Measurements from ENCODE around the gene ZFYVE28.
"Not testable (repeated sequence)": the region's sequence is repeated elsewhere in the genome, so short reads cannot be mapped to it uniquely, and the experiment has no call there.

The ZFYVE28 gene

DNA sequence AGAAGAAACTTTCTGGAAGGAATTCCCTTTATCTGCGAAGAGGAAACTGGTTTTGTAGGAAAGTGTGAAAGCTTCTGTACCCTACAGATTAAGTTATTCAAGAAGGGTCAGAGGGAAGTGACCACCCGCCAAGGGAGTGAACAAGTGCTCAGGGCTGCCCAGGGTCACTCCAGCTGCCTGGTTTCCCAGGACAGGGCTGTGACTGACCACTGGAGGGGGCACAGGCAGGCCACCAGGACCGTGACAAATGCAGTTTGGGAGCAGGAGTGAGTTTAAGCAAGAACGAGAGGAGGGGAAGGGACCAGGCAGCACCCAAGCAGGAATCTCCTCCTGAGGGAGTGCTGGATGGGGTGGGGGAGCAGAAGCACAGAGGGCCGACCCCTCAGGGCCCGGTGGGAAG, 34.2 kb downstream of the ZFYVE28 start:
- no peak overlapping the region for H3K4me3 ChIP-seq (ENCODE audit: insufficient read depth, low read length, poor library complexity, severe bottlenecking)
- no peaks in the 10 kb centered on the region for H3K9me2 ChIP-seq (replicated peaks; ENCODE audit: insufficient read depth, low read length)
- no peaks in the 10 kb centered on the region for H3K36me3 ChIP-seq (ENCODE audit: low read length)
- H3K9ac ChIP-seq (ENCODE audit: low read length): no peak overlapping the region
- H3K79me2 ChIP-seq (ENCODE audit: insufficient read depth, low read length): no peaks in the 10 kb centered on the region
- H4K20me1 ChIP-seq (ENCODE audit: low read depth, low read length): no peaks in the 10 kb centered on the region
- H3K9me3 ChIP-seq (ENCODE audit: insufficient read depth, low read length): no peaks in the 10 kb centered on the region
- TF ChIP-seq, protein P1, sequence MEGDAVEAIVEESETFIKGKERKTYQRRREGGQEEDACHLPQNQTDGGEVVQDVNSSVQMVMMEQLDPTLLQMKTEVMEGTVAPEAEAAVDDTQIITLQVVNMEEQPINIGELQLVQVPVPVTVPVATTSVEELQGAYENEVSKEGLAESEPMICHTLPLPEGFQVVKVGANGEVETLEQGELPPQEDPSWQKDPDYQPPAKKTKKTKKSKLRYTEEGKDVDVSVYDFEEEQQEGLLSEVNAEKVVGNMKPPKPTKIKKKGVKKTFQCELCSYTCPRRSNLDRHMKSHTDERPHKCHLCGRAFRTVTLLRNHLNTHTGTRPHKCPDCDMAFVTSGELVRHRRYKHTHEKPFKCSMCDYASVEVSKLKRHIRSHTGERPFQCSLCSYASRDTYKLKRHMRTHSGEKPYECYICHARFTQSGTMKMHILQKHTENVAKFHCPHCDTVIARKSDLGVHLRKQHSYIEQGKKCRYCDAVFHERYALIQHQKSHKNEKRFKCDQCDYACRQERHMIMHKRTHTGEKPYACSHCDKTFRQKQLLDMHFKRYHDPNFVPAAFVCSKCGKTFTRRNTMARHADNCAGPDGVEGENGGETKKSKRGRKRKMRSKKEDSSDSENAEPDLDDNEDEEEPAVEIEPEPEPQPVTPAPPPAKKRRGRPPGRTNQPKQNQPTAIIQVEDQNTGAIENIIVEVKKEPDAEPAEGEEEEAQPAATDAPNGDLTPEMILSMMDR (IDR thresholded peaks at IDR 0.05; ENCODE audit: insufficient read depth, low read length, poor library complexity, severe bottlenecking): no peak
- TF ChIP-seq EZH2phosphoT487 (conservative IDR thresholded peaks at IDR 0.05; ENCODE audit: low read length): no peak
- H3K4me2 ChIP-seq (ENCODE audit: low read depth, low read length, poor library complexity, severe bottlenecking): no peak overlapping the region
- no peaks in the 10 kb centered on the region for H3K27me3 ChIP-seq (ENCODE audit: low read length)
- no peaks in the 10 kb centered on the region for H3F3A ChIP-seq (ENCODE audit: insufficient read depth)
- H3K27ac ChIP-seq (ENCODE audit: low read depth, low read length): no peak overlapping the region
- no peak overlapping the region for H2AFZ ChIP-seq (ENCODE audit: low read depth, low read length, severe bottlenecking)

DNA sequence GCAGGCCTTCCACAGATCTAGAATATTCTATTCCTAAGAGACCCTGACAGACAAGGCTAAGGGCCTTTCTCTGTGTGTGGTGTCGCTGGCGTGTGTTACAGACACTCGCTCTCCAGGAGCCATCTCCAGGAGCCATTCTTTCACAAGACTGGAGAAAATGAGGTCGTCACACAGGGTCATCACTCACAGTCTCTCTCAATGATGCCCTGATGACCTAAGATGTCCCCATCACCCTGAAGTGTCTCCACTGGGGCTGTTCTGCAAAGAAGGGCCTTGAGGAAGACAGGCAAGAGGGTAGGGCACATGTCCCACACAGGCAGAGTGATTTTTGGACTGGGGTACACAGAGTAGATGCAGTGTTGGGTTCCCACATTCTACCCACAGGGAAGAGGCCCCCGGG, 34.7 kb downstream of the ZFYVE28 start:
- Histone ChIP-seq H3K9ac (ENCODE audit: low read length) (no peak overlapping the region), H3K27ac (ENCODE audit: low read depth, low read length) (no peak overlapping the region), H3F3A (ENCODE audit: insufficient read depth) (no peaks in the 10 kb centered on the region), H3K36me3 (ENCODE audit: low read length) (no peaks in the 10 kb centered on the region), H3K9me3 (ENCODE audit: insufficient read depth, low read length) (no peaks in the 10 kb centered on the region), H3K4me3 (ENCODE audit: insufficient read depth, low read length, poor library complexity, severe bottlenecking) (no peak overlapping the region), H3K4me2 (ENCODE audit: low read depth, low read length, poor library complexity, severe bottlenecking) (no peak overlapping the region), H3K27me3 (ENCODE audit: low read length) (no peaks in the 10 kb centered on the region), H3K79me2 (ENCODE audit: insufficient read depth, low read length) (no peaks in the 10 kb centered on the region), H3K9me2 (replicated peaks; ENCODE audit: insufficient read depth, low read length) (no peaks in the 10 kb centered on the region), H4K20me1 (ENCODE audit: low read depth, low read length) (no peaks in the 10 kb centered on the region), H2AFZ (ENCODE audit: low read depth, low read length, severe bottlenecking) (no peak overlapping the region)
- TF ChIP-seq, protein P1 (IDR thresholded peaks at IDR 0.05; ENCODE audit: insufficient read depth, low read length, poor library complexity, severe bottlenecking): no peak
- TF ChIP-seq EZH2phosphoT487 (conservative IDR thresholded peaks at IDR 0.05; ENCODE audit: low read length): no peak

DNA sequence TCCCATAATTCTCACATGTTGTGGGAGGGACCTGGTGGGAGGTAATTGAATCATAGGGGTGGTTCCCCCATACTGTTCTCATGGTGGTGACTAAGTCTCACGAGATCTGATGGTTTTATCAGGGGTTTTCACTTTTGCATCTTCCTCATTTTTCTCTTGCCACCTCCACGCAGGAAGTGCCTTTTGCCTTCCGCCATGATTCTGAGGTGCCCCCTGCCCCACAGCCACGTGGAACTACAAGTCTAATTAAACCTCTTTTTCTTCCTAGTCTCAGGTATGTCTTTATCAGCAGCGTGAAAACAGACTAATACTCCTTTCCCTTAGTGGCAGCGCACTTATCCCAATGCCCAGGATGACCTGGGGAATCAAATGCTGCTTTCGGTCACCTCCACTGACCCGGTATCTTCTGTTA, 35.2 kb downstream of the ZFYVE28 start:
- not testable (repeated sequence) for H3K9me3 ChIP-seq (ENCODE audit: insufficient read depth, low read length); H3F3A ChIP-seq (ENCODE audit: insufficient read depth); H3K27me3 ChIP-seq (ENCODE audit: low read length); H3K9me2 ChIP-seq (replicated peaks; ENCODE audit: insufficient read depth, low read length); H3K79me2 ChIP-seq (ENCODE audit: insufficient read depth, low read length); H3K27ac ChIP-seq (ENCODE audit: low read depth, low read length); H3K4me2 ChIP-seq (ENCODE audit: low read depth, low read length, poor library complexity, severe bottlenecking); H2AFZ ChIP-seq (ENCODE audit: low read depth, low read length, severe bottlenecking); H4K20me1 ChIP-seq (ENCODE audit: low read depth, low read length); H3K4me3 ChIP-seq (ENCODE audit: insufficient read depth, low read length, poor library complexity, severe bottlenecking); H3K36me3 ChIP-seq (ENCODE audit: low read length); H3K9ac ChIP-seq (ENCODE audit: low read length)

DNA sequence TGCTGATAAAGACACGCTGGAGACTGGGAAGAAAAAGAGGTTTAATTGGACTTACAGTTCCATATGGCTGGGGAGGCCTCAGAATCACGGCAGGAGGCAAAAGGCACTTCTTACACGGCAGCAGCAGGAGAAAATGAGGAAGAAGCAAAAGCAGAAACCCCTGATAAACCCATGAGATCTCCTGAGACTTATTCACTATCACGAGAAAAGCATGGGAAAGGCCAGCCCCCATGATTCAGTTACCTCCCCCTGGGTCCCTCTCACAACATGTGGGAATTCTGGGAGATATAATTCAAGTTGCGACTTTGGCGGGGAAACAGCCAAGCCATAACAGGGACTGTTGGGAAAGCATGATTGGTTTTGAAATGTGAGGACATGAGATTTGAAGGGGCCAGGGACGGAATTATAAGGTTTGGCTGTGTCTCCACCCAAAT, 35.7 kb downstream of the ZFYVE28 start:
- not testable (repeated sequence) for H4K20me1 ChIP-seq (ENCODE audit: low read depth, low read length); H2AFZ ChIP-seq (ENCODE audit: low read depth, low read length, severe bottlenecking); H3K36me3 ChIP-seq (ENCODE audit: low read length); H3K27me3 ChIP-seq (ENCODE audit: low read length); H3K9ac ChIP-seq (ENCODE audit: low read length); H3K9me3 ChIP-seq (ENCODE audit: insufficient read depth, low read length); H3K79me2 ChIP-seq (ENCODE audit: insufficient read depth, low read length); H3K4me2 ChIP-seq (ENCODE audit: low read depth, low read length, poor library complexity, severe bottlenecking); H3K9me2 ChIP-seq (replicated peaks; ENCODE audit: insufficient read depth, low read length); H3F3A ChIP-seq (ENCODE audit: insufficient read depth); H3K4me3 ChIP-seq (ENCODE audit: insufficient read depth, low read length, poor library complexity, severe bottlenecking); H3K27ac ChIP-seq (ENCODE audit: low read depth, low read length)

DNA sequence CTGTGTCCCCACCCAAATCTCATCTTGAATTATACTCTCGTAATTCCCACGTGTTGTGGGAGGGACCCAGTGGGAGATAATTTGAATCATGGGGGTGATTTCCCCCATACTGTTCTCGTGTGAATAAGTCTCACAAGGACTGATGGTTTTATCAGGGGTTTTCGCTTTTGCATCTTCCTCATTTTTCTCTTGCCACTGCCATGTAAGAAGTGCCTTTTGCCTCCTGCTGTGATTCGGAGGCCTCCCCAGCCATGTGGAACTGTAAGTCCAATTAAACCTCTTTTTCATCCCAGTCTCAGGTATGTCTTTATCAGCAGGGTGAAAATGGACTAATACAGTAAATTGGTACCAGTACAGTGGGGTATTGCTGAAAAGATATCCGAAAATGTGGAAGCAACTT, 37.9 kb downstream of the ZFYVE28 start:
- not testable (repeated sequence) for H3K4me3 ChIP-seq (ENCODE audit: insufficient read depth, low read length, poor library complexity, severe bottlenecking); H3K9me2 ChIP-seq (replicated peaks; ENCODE audit: insufficient read depth, low read length); H3K27me3 ChIP-seq (ENCODE audit: low read length); H3K27ac ChIP-seq (ENCODE audit: low read depth, low read length); H3F3A ChIP-seq (ENCODE audit: insufficient read depth); H3K4me2 ChIP-seq (ENCODE audit: low read depth, low read length, poor library complexity, severe bottlenecking); H3K79me2 ChIP-seq (ENCODE audit: insufficient read depth, low read length); H4K20me1 ChIP-seq (ENCODE audit: low read depth, low read length); H3K36me3 ChIP-seq (ENCODE audit: low read length); H3K9ac ChIP-seq (ENCODE audit: low read length); H2AFZ ChIP-seq (ENCODE audit: low read depth, low read length, severe bottlenecking); H3K9me3 ChIP-seq (ENCODE audit: insufficient read depth, low read length)

All from SU-DHL-6 (cell line).